C4-2B (cell line): ENCODE results near the gene IQGAP3.

Experiments
- CTCF ChIP-seq: fragments of 450-650 bp; conservative IDR thresholded peaks from 2 replicates; pipeline ENCODE4 v1.5.1; 2017; ENCODE audit warnings: mild to moderate bottlenecking
- ZFX ChIP-seq: fragments of 450-650 bp; IDR thresholded peaks from 2 replicates; pipeline ENCODE4 v1.6.1; 2017

- no peak for TF ChIP-seq CTCF
- no peak for TF ChIP-seq ZFX
These were observed 18.4 kb downstream of the IQGAP3 start for GRCh38 chr1:156553860-156554485.
